Endothelial cell of umbilical vein (primary cell): ENCODE results near the gene CD83. TPM values are rescaled to one million over a fixed set of nuclear protein-coding genes. Genes with fewer than 3 reads are reported as not detected.

Experiments used
- BruUV-seq: library from RNA; stranded (reverse); fragments of 400-500 nt; replicated peaks from 2 replicates; lab custom pipeline; 2021; lab: Mats Ljungman, UMichigan
- CTCF ChIA-PET: fragments of 300-600, 350-600 bp; sonication (Branson Sonifier 250); formaldehyde crosslinking; loops from one replicate; lab custom pipeline; 2021; ENCODE audit warnings: antibody characterized with exemption, inconsistent platforms; lab: Charles Lee
- POLR2A ChIA-PET: fragments of 300-600, 350-600 bp; sonication (Branson Sonifier 250); formaldehyde crosslinking; loops from one replicate; lab custom pipeline; 2021; ENCODE audit warnings: antibody characterized with exemption, inconsistent platforms; lab: Charles Lee
- DNase-seq: peaks from one replicate; pipeline ENCODE4 v3.0.0-alpha.2; 2011; ENCODE audit warnings: low read depth, low spot score
- FAIRE-seq: peaks from 2 replicates; lab custom pipeline; 2011; peaks lifted over from hg19 to GRCh38; lab: Jason Lieb, UNC
- H2AFZ ChIP-seq: 2 replicates; pipeline ENCODE4 v1.6.0; 2012; ENCODE audit warnings: low read depth, low read length, control low read depth, inconsistent platforms
- H3K27ac ChIP-seq: 2 replicates; pipeline ENCODE4 v1.5.1; 2011; ENCODE audit warnings: low read depth, mild to moderate bottlenecking, control low read depth, low read length, moderate library complexity; ENCODE audit not compliant: insufficient read depth
- H3K27me3 ChIP-seq, 2 experiments: 2 replicates each; pipeline versions ENCODE4 v1.6.0 to v1.6.1; 2011; ENCODE audit warnings: low read length in 2 of 2, mixed read lengths in 1 of 2; ENCODE audit not compliant: control insufficient read depth in 2 of 2, insufficient read depth in 2 of 2
- H3K36me3 ChIP-seq, 2 experiments: 2 replicates in 1 of 2; 3 replicates in 1 of 2; pipeline ENCODE4 v1.5.1; 2011; ENCODE audit warnings: low read length in 2 of 2, mild to moderate bottlenecking in 1 of 2, moderate library complexity in 1 of 2; ENCODE audit not compliant: control insufficient read depth in 2 of 2, insufficient read depth in 2 of 2; ENCODE audit errors: extremely low read depth in 1 of 2
- H3K4me1 ChIP-seq: 3 replicates; pipeline ENCODE4 v1.5.1; 2011; ENCODE audit warnings: mild to moderate bottlenecking, low read length; ENCODE audit not compliant: control insufficient read depth, insufficient read depth; ENCODE audit errors: extremely low read depth
- H3K4me2 ChIP-seq: 2 replicates; pipeline ENCODE4 v1.6.1; 2011; ENCODE audit warnings: low read length, control low read depth, mixed read lengths; ENCODE audit not compliant: insufficient read depth
- H3K4me3 ChIP-seq, 3 experiments: fragments of 200-600 bp in 1 of 3; sonication (generic), shearing (Covaris generic) in 1 of 3; replicated peaks in 1 of 3; 2 replicates each; pipeline ENCODE4 v1.5.1; 2011 to 2016; ENCODE audit warnings: control low read depth in 3 of 3, low read length in 3 of 3, mild to moderate bottlenecking in 2 of 3, inconsistent platforms in 1 of 3, low read depth in 1 of 3, moderate library complexity in 1 of 3; ENCODE audit not compliant: insufficient read depth in 1 of 3
- H3K79me2 ChIP-seq: 2 replicates; pipeline ENCODE4 v1.6.0; 2012; ENCODE audit warnings: low read length, inconsistent platforms; ENCODE audit not compliant: control insufficient read depth, insufficient read depth
- H3K9ac ChIP-seq: replicated peaks from 2 replicates; pipeline ENCODE3; 2011; ENCODE audit warnings: low read length, control low read depth; ENCODE audit not compliant: insufficient read depth; ENCODE audit errors: extremely low read depth
- H3K9me1 ChIP-seq: replicated peaks from 3 replicates; pipeline ENCODE4 v1.6.0; 2011; ENCODE audit warnings: mild to moderate bottlenecking, low read length; ENCODE audit not compliant: control insufficient read depth, insufficient read depth; ENCODE audit errors: extremely low read depth
- H3K9me3 ChIP-seq: replicated peaks from 2 replicates; pipeline ENCODE4 v1.5.1; 2012; ENCODE audit warnings: low read length, inconsistent platforms; ENCODE audit not compliant: control insufficient read depth, insufficient read depth
- H4K20me1 ChIP-seq: replicated peaks from 2 replicates; pipeline ENCODE3; 2011; ENCODE audit warnings: mild to moderate bottlenecking, low read length; ENCODE audit not compliant: control insufficient read depth, insufficient read depth; ENCODE audit errors: extremely low read depth
- CTCF ChIP-seq, 2 donors: IDR thresholded peaks; 1 replicate in 1 of 2; 2 replicates in 1 of 2; pipeline ENCODE4 v1.5.1; 2011; ENCODE audit warnings: low read length in 2 of 2, mild to moderate bottlenecking in 2 of 2, moderate library complexity in 2 of 2, control low read depth in 1 of 2, inconsistent platforms in 1 of 2, low read depth in 1 of 2; ENCODE audit not compliant: insufficient read depth in 1 of 2; ENCODE audit errors: extremely low read depth in 1 of 2
- EZH2 ChIP-seq: IDR thresholded peaks from 2 replicates; pipeline ENCODE4 v1.6.1; 2012; ENCODE audit warnings: borderline replicate concordance, low read depth, mild to moderate bottlenecking, moderate library complexity, low read length, inconsistent platforms; ENCODE audit not compliant: severe bottlenecking
- FOS ChIP-seq: IDR thresholded peaks from 2 replicates; pipeline ENCODE4 v1.6.1; 2011; ENCODE audit warnings: mild to moderate bottlenecking, low read length, moderate library complexity, borderline replicate concordance; ENCODE audit not compliant: insufficient read depth
- GATA2 ChIP-seq: IDR thresholded peaks from 2 replicates; pipeline ENCODE4 v1.7.0; 2011; ENCODE audit warnings: low read depth, mild to moderate bottlenecking, moderate library complexity, mixed read lengths, low read length; ENCODE audit not compliant: insufficient read length, insufficient read depth
- JUN ChIP-seq: IDR thresholded peaks from 2 replicates; pipeline ENCODE4 v1.6.1; 2011; ENCODE audit warnings: borderline replicate concordance, low read depth; ENCODE audit not compliant: insufficient read length, insufficient read depth
- MAX ChIP-seq: IDR thresholded peaks from 2 replicates; pipeline ENCODE4 v1.6.1; 2011; ENCODE audit not compliant: insufficient read depth, insufficient read length
- MYC ChIP-seq: IDR thresholded peaks from one replicate; pipeline ENCODE4 v1.6.1; 2011; ENCODE audit warnings: mild to moderate bottlenecking, low read depth, low read length
- POLR2A ChIP-seq: IDR thresholded peaks from 2 replicates; pipeline ENCODE4 v1.6.1; 2012; ENCODE audit warnings: low read depth, mild to moderate bottlenecking, control low read depth, low read length
- POLR2AphosphoS5 ChIP-seq: IDR thresholded peaks from 2 replicates; pipeline ENCODE4 v1.6.1; 2012; ENCODE audit warnings: low read depth, mild to moderate bottlenecking, control low read depth, low read length, moderate library complexity; ENCODE audit not compliant: insufficient read depth
- dilution Hi-C: fragments of 300-500 bp; cut with MboI; formaldehyde crosslinking; loops from one replicate; pipeline ENCODE4 v1.15.0; 2019; ENCODE audit warnings: low sequenced_read_pairs; ENCODE audit not compliant: extremely low pct_ligation_motif_present
- intact Hi-C: fragments of 100-400 bp; cut with micrococcal nuclease; formaldehyde crosslinking; loops from one replicate; pipeline ENCODE4 v1.10.0; 2022
- polyA plus RNA-seq, 4 experiments: library from polyadenylated mRNA; depleted of rRNA in 3 of 4; stranded (reverse) in 3 of 4; unstranded in 1 of 4; fragments of >200 nt; gene quantifications; 2 replicates each; pipeline versions ENCODE4 v1.2.1 to v1.2.3, GENCODE V29; 2011 to 2012; ENCODE audit warnings: missing spikeins in 1 of 4
- total RNA-seq: library from RNA; stranded (reverse); gene quantifications from 2 replicates; pipeline ENCODE4 v1.2.3, GENCODE V29; 2021

CD83 gene
- total and polyA plus RNA-seq, 2 donors (not counting 3 experiments of a cell fraction or from before 2014, with no cell fraction given), result 0.40 to 0.46 TPM

DNA sequence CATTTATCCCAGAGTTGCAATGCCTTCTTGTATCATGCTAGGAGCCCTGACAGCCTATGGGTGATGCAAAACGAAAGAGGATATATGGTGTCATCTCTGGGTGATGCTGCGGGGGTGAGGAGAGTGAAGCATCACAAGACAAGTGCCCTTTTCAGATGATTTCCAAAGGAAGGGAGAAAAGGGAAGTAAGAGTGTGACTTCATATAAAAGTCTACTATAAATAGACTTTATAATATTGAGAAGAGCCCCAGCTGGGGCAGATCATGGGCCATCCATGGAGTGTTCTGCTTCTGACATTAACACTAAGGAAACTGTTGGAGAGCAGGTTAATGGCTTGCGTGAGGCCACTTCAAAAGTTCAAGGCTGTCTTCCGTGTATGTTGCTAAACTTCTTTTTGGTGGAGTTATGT is 4.4 kb downstream of the CD83 start:
- H4K20me1 ChIP-seq, result no peaks in the 10 kb centered on the region
- dilution Hi-C loops, result no loop called here
- FAIRE-seq, result no peak

More for the DNA sequence above, 4.4 kb downstream of the CD83 start:
- BruUV-seq, result no TSS peak
- H3K9ac ChIP-seq, result no peak overlapping the region
- intact Hi-C loops, result no loop called here
- H3K4me2 ChIP-seq, result no peak overlapping the region
- no peaks in the 10 kb centered on the region for H3K9me1 ChIP-seq
- no peaks in the 10 kb centered on the region for H3K79me2 ChIP-seq
- CTCF ChIA-PET, result no interaction called here
- no peak overlapping the region for H3K27ac ChIP-seq
- peaks cover 5% of the 10 kb centered on the region for H3K4me1 ChIP-seq
- peaks cover 0 to 3% of the 10 kb centered on the region in 2 experiments for H3K27me3 ChIP-seq
- TF ChIP-seq MYC (no peak), FOS (no peak), POLR2A (no peak), POLR2AphosphoS5 (no peak), CTCF (IDR thresholded peaks at IDR 0.05; ENCODE audit: extremely low read depth in 1 of 2, insufficient read depth in 1 of 2, low read depth in 1 of 2, low read length in 2 of 2) (no peak), MAX (no peak), EZH2 (no peak), JUN (no peak), GATA2 (no peak)
- H2AFZ ChIP-seq, result no peak overlapping the region
- no peak overlapping the region for H3K4me3 ChIP-seq
- POLR2A ChIA-PET, result no interaction called here
- H3K9me3 ChIP-seq, result no peaks in the 10 kb centered on the region
- H3K36me3 ChIP-seq, result no peaks in the 10 kb centered on the region
- no peak for DNase-seq
